Measurements from ENCODE around the gene GADL1. TPM values are rescaled to one million over a fixed set of nuclear protein-coding genes. Genes with fewer than 3 reads are reported as not detected.

Gene GADL1
- total RNA-seq, 2 experiments from 2014 or later = not detected

- ATAC-seq (no peak), DNase-seq (no peak)
- Mint-ChIP-seq H3K27ac (no peak overlapping the region), H3K27me3 (no peaks in the 10 kb centered on the region), H3K9me3 (peaks cover 4% of the 10 kb centered on the region), H3K36me3 (ENCODE audit: low read depth) (no peaks in the 10 kb centered on the region), H3K4me3 (no peak overlapping the region), H3K4me1 (ENCODE audit: low read depth) (peaks cover 5% of the 10 kb centered on the region)
- intact Hi-C loops (cut with micrococcal nuclease) = no loop called here
- TF ChIP-seq CTCF (IDR thresholded peaks at IDR 0.05) = no peak
- CTCF ChIA-PET = interaction anchor here (1.1 to 1.3 kb wide), 3 partner anchors 9 to 30 kb away, joined by 3 to 4 read pairs (median 4); no protein-coding TSS in a partner anchor
- POLR2A ChIA-PET = no interaction called here
These were observed 171.2 kb downstream of the GADL1 start for GRCh38 chr3:30723211-30723610.

- Mint-ChIP-seq H3K9me3 (peaks cover 4% of the 10 kb centered on the region), H3K4me1 (ENCODE audit: low read depth) (peaks cover 5% of the 10 kb centered on the region), H3K27me3 (no peaks in the 10 kb centered on the region), H3K27ac (no peak overlapping the region), H3K36me3 (ENCODE audit: low read depth) (no peaks in the 10 kb centered on the region), H3K4me3 (no peak overlapping the region)
- no peak for DNase-seq
- ATAC-seq = no peak
- intact Hi-C loops (cut with micrococcal nuclease) = no loop called here
- CTCF ChIA-PET = interaction anchor here (0.7 to 2.3 kb wide), 3 partner anchors 13 to 679 kb away, joined by 3 to 8 read pairs (median 6); no protein-coding TSS in a partner anchor
- POLR2A ChIA-PET = interaction anchor here (0.6 kb wide), 1 partner anchor 114 kb away, joined by 3 read pairs; no protein-coding TSS in a partner anchor
- no peak for TF ChIP-seq CTCF (IDR thresholded peaks at IDR 0.05)
These were observed 173.2 kb downstream of the GADL1 start for GRCh38 chr3:30721314-30721634.

GRCh38 chr3:30720586-30721313 lies 173.7 kb downstream of the GADL1 start:
- no peak for TF ChIP-seq CTCF (IDR thresholded peaks at IDR 0.05)
- no peak overlapping the region for H3K27ac Mint-ChIP-seq
- H3K27me3 Mint-ChIP-seq = no peaks in the 10 kb centered on the region
- DNase-seq (no peak), ATAC-seq (no peak)
- H3K4me1 Mint-ChIP-seq (ENCODE audit: low read depth) = peaks cover 5% of the 10 kb centered on the region
- H3K4me3 Mint-ChIP-seq = no peak overlapping the region
- H3K9me3 Mint-ChIP-seq = peaks cover 4% of the 10 kb centered on the region
- intact Hi-C loops (cut with micrococcal nuclease) = no loop called here
- ChIA-PET CTCF (interaction anchor here (0.7 to 2.3 kb wide), 3 partner anchors 13 to 678 kb away, joined by 3 to 8 read pairs (median 6); no protein-coding TSS in a partner anchor), POLR2A (interaction anchor here (0.6 to 1.6 kb wide), 2 partner anchors 12 to 113 kb away, joined by 3 read pairs; no protein-coding TSS in a partner anchor)
- no peaks in the 10 kb centered on the region for H3K36me3 Mint-ChIP-seq (ENCODE audit: low read depth)

GRCh38 chr3:30719536-30719935 lies 174.9 kb downstream of the GADL1 start:
- Mint-ChIP-seq H3K27me3 (no peaks in the 10 kb centered on the region), H3K4me1 (ENCODE audit: low read depth) (no peaks in the 10 kb centered on the region), H3K27ac (no peak overlapping the region), H3K36me3 (ENCODE audit: low read depth) (no peaks in the 10 kb centered on the region), H3K9me3 (peaks cover 4% of the 10 kb centered on the region), H3K4me3 (no peak overlapping the region)
- intact Hi-C loops (cut with micrococcal nuclease) = no loop called here
- ATAC-seq (no peak), DNase-seq (no peak)
- no peak for TF ChIP-seq CTCF (IDR thresholded peaks at IDR 0.05)
- POLR2A ChIA-PET = interaction anchor here (1.6 kb wide), 1 partner anchor 11 kb away, joined by 3 read pairs; no protein-coding TSS in a partner anchor
- CTCF ChIA-PET = interaction anchor here (1.8 to 2.3 kb wide), 2 partner anchors 15 to 26 kb away, joined by 6 to 8 read pairs; no protein-coding TSS in a partner anchor

- Mint-ChIP-seq H3K27me3 (no peaks in the 10 kb centered on the region), H3K4me3 (no peak overlapping the region), H3K4me1 (ENCODE audit: low read depth) (peaks cover 4% of the 10 kb centered on the region), H3K27ac (no peak overlapping the region), H3K9me3 (peaks cover 4% of the 10 kb centered on the region), H3K36me3 (ENCODE audit: low read depth) (no peaks in the 10 kb centered on the region)
- intact Hi-C loops (cut with micrococcal nuclease) = no loop called here
- ChIA-PET POLR2A (interaction anchor here (1.3 kb wide), 1 partner anchor 9 kb away, joined by 3 read pairs; no protein-coding TSS in a partner anchor), CTCF (interaction anchor here (1.2 to 1.3 kb wide), 3 partner anchors 11 to 514 kb away, joined by 3 to 5 read pairs (median 3); no protein-coding TSS in a partner anchor)
- DNase-seq = no peak
- ATAC-seq = no peak
- TF ChIP-seq CTCF (IDR thresholded peaks at IDR 0.05) = no peak
These were observed 180.5 kb downstream of the GADL1 start for GRCh38 chr3:30713885-30714503.
